Stimulated activated CD8-positive, alpha-beta memory T cell treated with anti-CD3 and anti-CD28 coated beads, Interleukin-7, amount 100 ng/mL, for 1 hour (primary cell): ENCODE data around the gene PRSS12.

Source experiments
- DNase-seq, 2 donors: peaks; one replicate each; pipeline ENCODE4 v3.0.0-alpha.2; 2020; ENCODE audit warnings: low read depth in 2 of 2

The PRSS12 gene

DNA sequence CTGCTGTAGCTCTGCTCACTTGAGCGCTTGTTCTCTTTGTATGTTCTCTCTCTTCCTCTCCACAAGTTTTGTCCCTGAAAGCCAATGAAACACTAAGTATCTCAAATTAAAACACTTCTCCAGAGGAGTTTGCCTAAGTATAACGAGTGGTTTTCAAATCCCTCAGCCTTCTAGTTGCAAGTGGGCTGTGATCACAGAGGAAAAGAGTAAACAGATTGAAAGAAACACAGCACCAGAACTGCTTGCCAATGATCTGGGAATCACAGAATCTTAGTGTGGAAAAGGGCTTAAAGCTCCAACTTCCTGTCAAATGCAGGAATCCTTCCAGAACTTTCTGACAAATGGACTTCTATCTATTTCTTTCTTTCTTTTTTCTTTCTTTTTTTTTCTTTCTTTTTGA, 4.8 kb upstream of the PRSS12 start:
- no peak for DNase-seq

DNA sequence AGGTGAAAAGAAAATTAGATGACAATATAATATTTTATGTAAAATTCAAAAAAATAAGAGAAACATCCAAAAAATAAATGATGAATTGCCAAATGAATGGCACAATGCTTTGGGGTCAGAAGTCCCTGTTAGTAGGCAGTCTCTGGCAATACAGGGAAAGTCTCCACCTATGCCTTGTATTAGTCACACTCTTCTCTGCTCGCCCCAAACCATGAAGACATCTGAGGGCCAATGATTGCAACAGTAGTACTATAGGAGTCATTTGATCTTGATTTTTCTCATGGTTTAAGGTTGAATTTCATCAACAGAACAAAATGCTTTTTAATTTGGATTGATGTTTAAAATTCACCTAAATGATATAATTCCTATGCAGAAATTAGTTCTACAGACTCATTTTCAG, 3.9 kb upstream of the PRSS12 start:
- no peak for DNase-seq

DNA sequence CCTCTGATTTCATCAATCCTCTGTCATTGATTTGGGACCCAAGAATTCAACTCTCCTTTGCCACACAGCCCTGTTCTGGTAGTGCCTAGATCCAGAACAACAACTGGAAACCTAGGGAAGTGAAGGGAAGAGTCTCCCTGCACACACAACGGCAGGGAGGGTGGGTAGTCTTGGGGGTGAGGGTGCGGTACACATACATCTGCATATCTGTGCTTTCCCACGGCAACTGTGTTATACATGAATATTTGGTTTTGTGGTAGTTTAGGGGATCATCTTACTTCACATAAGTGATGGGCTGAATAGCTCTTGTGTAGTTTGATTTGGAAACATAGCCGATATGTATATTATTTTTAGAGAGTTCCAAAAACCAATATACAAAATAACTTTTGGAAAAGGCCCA, 3.3 kb upstream of the PRSS12 start:
- no peak for DNase-seq

DNA sequence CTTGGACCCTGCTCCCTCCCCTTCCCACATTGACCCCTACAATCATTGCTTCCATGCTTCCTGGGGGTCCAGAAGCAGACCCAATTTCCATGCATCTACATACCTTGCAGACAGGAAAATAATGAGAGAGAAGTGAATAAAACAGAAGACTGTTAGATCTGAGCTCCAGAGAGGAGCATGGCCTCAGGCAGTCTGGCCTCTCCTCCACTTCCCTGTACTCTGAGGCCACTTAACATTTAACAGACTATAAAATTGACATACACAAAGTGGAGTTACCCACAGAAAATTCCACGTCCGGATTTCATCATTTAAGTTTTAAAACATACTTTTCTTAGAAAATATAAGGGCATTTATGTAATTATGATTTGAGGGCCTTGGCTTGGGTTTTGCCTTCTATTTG, 2.1 kb upstream of the PRSS12 start:
- DNase-seq, result no peak

DNA sequence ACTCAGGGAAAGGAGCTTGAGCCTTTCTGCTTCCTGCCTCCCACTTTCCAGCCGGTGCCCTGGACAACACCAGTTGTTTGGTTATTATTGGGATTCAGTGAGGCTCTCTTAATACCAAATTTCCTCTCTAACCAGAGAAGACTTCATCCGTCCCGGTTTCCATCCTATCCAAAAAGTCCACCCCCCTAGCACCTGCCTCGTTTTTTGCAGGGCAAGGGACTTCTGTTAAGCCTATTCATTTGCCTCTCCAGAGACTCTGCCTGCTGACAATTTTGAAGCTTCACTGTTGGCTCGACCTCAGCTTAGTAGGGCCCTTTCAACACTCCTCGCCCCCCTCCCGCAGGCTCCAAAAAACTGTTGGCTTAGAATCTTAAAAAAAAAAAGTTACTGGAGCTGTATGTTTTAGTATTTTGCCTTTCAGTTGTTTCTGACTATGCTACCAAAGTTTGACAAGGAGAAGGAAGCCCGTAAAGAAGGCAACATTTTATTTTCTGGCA, 779 bp upstream of the PRSS12 start:
- no peak for DNase-seq

DNA sequence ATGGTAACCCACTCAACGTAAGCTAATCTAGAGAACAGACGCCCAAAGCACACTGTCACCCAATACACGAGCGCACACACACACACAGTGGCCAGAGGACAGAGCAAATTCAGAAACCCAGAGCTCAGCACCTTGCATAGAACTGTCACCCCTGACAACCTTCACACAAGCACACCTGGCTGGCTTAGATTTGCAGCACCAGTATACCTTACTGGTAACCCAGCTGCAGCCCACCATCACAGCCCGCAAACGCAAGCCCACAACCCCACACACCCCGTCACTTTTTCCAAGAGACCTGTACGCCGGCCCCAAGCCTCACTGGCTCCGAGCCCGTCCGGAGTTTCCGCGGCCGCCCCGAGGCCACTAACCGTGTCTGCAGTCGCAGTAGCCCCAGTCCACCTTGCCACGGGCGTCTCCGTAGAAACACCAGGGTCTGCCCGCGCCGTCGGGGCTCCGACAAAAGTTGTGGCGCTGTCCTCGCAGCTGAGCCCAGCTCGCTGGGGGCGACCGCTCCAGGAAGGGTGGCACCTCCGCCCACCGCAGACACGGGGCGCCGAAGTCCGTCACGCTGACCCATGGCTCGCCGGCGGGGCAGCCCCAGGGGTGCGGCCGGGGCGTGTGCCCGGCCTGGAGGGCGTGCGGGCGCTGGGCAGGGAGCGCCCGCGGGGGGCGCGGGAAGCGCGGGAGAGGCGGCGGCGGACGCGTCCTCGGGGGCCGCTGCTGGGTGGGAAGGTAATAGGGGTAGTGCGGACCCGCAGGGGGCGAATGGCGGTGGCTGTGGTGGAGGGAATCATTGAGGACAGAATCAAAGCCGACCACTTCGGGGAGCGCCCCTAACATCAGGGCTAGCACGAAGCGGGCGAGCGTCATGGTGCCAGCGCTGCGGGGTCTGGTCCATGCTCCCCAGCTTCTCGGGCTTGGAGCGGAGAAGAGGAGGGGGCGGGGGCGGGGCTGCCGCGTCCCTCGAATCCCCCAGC, 664 bp downstream of the PRSS12 start:
- no peak for DNase-seq

DNA sequence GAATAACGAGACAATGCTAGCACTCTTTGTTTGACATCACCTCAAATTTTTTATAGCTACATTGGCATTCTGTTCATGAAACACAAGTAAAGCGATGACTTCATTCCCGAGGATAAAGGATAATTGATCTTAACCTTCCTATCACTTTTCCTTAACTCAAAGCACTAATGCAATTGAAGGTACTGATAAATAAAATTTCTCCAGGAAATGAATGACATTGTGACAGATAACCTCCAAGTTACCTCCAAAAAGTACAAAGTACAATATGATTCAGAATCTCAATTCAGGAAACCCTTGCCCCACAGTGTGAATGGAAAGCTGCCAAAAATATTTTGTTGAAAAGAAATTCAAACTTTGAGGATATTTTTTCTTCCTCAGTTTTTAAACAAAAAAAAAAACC, 1.8 kb downstream of the PRSS12 start:
- no peak for DNase-seq

DNA sequence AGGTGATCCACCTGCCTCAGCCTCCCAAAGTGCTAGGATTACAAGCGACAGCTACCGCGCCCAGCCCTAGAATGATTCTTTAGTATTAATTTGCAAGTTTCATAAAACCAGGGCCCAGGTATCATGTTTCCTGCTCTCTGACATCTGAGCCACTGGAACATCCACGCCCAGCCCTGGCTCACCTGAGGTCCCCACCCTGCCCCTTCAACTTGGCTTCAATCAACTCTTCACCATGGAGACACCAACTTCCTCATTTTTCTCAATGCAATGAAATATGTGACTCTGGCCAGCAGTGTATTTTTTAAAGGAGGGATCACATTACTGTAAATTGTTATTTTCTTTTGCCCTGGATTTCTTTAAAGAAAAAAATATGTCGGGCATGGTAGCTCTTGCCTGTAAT, 3.9 kb downstream of the PRSS12 start:
- no peak for DNase-seq

DNA sequence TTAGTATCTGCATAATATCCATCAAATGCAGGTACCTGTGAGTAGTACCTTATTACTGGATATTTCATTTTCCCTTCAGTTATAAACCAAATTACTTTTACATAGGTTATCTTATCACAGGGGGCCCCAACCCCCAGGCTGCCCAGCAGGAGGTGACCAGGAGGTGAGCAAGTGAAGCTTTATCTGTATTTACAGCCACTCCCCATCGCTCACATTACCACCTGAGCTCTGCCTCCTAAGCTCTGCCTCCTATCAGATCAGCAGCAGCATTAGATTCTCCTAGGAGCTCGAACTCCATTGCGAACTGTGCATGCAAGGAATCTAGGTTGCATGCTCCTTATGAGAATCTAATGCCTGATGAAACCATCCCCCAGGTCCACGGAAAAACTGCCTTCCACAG, 6.3 kb downstream of the PRSS12 start:
- DNase-seq, result no peak

DNA sequence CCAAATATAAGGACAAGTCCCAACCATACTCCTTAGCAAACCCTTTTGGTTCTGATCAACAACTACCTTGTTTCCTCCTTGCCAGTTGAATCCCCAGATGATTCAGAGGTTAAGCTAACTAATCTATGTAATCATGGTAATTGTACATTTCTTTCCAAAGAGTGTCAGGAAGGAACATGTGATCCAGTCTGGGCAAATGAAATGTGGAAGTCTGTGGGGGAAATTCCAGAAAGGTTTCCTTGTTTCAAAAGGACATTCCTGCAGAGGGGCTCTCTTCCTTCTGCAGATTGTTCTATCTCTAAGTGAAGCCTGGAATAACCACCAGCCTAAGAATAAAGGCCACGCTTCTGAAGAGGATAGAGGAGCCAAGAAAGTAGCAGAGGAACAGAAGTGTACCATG, 7.0 kb downstream of the PRSS12 start:
- no peak for DNase-seq

DNA sequence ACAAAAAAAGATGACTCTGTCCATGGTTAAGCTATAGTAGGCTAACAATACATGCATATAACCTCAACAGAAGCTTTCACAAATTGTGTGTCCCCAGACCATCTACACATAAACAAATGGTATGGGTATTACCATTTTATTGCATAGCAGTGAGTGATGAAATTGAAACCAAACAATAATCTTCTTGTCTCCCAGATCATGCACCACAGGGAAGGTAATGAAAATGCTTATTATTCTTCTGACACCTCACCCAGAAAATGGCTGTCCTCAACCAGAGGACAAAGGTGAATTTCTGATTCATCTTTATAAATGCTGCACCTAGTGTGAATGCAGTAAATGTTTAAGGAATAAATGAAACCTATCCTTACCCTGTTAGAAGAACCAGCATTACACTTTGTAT, 8.0 kb downstream of the PRSS12 start:
- DNase-seq, result no peak

DNA sequence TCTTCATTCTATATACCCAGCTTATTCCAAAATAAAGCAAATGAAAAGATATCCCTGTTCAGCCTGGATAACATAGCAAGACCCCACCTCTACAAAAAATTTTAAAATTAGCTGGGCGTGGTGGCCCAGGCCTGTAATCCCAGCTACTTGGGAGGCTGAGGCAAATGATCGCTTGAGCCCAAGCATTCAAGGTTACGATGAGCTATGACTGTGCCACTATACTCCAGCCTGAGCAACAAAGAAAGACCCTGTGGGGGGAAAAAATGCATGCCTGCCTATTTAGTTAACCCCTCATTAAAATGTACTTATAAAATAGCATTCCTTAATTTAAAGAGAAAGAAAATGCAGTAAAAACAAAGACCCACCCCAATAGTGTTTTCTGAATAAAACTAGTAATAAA, 9.3 kb downstream of the PRSS12 start:
- DNase-seq, result no peak

DNA sequence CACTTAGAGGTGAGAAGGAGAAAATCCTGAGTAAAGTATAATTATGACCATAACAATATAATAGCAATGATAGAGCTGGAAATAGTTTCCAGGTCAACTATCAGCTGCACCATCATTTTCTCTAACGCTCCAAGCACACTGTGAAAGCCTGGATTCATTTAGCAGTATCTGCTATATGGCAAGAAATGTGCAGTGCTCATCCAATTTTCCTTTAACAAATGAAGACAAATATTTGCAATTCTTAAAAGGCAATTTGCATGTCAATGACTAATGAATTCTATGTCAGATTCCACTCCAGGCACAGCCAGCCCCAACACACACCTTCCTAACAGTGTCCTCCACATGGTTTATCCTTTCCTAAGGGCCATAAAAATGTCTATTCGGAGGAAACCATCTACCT, 12.7 kb downstream of the PRSS12 start:
- DNase-seq, result no peak

DNA sequence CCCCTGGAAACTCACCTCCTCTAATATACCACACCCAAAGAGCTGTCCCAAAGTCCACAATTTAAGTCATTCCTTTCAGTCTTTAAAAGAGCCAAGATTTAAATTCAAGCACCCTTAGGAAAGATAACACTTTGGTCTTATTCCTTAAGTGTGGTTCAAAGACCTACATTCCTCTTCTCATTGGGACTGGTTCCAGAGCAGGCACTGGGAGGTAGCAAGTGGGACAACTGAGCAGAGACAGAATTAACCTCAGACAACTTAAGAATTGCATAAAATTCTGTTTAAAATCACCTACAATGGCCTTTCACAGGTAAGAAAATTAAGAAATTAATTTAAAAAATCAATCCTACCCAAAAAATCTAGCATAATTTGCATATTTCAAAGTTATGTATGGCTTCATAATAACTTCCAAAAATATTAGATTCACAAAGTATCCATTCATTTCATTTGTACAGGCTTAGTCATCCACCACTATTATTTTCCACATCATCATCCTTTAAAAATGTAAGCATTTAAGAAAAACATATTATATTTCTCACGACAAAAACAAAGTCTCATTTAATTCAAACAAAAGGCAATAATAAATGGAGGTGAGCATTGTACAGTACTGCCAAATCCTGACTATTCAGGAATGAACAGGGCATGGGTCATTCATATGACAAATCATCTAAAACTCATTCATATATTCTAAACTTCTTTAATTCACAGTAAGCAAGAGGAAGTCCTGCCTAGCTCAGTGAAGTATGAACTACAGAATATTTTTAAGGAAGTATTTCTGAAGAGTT, 13.6 kb downstream of the PRSS12 start:
- DNase-seq, result no peak

DNA sequence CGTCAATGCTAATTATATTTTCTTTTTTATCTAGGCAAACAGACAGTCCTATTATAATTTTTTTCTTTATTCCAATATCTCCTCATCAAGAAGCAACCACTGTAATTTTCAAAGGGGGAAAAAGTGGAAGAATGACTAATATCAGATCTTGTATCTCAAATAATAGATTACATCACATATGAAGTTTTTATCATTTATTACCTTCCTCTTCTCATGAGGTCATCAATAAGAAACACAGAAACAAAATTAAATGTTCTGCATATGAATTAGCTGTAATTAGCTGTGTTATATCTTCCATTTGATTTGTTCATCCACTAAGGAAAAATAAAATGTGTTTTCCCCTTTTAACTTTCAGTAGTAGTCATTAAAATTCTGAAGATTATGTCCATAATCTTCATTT, 14.3 kb downstream of the PRSS12 start:
- DNase-seq, result no peak

DNA sequence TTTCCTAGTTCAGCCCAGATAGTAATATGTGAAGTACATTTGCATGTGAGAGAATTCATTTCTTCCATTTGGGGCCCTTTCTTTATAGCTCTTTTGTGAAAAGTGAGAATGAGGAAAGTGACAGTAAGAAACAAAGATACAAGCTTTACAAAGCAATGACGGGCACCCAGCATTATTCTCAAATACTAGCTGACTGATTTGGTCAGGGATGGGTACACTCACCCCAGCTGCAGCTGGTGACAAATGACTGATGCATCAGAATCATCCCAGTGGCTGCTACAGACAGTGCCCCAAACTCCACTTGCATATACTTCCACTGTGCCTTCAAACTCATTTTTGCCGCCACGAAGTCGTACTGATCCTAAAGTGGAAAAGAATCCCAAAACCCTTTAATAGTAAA, 14.8 kb downstream of the PRSS12 start:
- DNase-seq, result no peak

DNA sequence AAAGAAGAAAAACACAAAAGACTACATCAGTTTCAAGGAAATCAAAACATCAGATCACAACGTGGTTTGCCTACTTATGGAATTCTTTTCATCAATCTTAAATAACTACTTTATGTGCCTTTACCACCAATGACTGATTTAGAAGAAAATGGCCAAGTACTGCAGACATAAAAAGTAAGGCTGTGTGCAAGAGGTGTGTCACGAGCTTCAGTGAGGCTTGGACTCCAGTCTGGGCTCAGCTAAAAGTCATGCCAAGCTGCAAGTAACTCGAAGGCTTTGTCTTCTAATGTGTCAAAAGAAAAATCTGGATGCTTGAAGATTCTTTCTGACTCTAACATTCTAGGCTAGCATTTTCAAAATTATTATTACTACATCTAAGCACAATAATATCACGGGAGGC, 17.0 kb downstream of the PRSS12 start:
- DNase-seq, result no peak

DNA sequence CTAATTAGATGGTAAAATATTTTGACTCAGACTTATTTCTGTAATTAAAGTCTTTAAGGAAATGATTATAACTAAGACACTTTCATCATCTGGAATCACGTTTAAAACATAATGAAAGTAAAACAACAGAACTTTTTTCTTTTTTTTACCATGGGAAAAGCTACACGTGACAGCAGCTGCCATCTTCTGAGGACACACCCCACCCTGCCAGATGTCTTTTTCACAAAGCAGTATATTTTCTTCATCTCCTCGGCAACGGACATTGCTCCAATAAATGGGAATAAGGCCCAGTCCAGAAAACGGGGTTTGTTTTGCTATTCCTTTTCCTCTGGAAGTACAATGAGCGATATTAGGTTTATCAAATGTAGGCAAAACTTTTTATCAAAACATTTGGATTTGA, 17.5 kb downstream of the PRSS12 start:
- no peak for DNase-seq

DNA sequence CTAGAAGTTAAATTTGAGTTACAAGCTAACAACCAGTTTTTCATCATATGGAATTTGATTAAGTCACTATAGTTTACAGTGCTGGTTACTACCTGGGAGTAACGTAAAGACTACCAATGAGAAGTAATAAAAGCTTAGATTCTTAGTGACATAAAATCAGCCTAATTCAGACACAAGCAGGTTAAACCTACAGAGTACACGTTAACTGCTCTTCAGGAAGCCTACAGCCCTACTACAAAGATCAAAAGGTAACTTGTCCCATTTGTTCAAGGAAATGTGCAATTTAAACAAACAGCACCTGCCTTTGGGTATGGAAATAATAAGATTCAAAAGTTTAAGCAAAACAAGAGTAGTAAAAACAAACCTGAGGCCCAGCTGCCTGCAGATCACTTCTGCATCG, 21.5 kb downstream of the PRSS12 start:
- DNase-seq, result no peak

DNA sequence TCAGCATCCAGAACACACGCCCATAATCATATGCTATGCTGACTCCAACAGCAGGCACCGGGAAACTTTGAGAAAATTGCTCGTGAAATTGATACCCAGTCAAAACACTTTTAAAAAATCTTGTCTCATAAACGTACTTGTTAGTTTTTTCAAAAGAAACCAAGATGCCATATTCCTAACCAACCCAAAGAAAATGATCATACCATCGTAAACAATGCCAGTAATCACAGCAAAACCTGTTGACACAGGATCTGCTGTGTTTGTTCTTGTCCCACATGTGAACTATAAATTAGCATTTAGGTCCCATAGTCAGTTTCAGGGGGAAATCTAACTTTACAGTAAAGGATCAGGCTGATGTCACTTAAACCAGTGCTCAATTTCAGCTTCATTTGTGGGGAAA, 23.0 kb downstream of the PRSS12 start:
- no peak for DNase-seq

DNA sequence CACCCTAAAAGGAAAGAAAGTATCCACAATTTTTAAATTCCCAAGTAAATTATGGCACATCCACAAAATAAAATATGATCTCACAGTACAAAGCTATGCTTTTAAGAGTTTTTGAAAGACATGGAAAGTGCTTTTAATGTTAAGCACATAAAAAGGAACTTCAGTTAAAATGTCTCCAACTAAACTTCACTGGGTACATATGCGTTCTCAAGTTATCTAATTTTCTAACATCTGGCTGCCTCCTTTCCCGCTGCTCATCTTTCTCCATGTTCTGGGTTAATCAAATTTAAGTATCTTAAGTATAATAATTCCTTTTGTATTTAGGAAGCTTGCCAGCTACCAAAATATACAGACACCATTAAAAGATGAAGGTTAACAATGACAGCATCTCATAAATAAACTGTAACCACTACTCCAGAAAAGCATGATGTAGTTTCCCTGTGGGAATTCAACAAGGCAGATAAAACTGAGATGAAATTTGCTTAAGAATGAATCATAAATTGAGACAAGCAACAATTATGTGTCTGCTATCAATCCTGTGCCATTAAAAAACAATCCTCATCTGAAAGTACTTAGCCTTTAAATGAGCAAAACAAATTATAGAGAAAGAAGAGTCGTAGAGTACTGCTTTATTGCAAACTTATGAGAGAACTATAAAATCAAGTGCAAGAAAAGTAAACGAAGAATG, 25.1 kb downstream of the PRSS12 start:
- no peak for DNase-seq

DNA sequence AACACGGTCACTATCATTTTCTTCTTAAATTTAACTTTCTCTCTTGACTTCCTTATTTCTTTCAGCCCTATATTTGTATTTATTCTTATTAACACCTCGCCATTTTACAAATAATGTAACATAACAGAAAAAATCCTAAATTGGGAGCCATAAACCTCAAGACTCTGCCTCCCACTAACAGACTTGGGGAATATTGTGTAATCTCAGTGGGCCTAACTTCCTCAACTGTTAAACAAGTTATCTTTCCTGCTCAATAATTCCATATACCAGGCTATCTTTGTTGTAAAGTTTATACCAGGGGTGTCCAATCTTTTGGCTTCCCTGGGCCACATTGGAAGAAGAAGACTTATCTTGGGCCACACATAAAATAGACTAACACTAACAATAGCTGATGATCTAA, 26.2 kb downstream of the PRSS12 start:
- no peak for DNase-seq
